ENCODE data around the gene HMCES. TPM values are rescaled to one million over a fixed set of nuclear protein-coding genes. Genes with fewer than 3 reads are reported as not detected.

HMCES gene
- total RNA-seq, 4 donors from 2014 or later, result 11.3 to 32.6 (median 23.9) TPM

GRCh38 chr3:129312671-129313414 lies 34.2 kb downstream of the HMCES start:
- Histone ChIP-seq H3K4me1 (peaks cover 8 to 25% (median 19%) of the 10 kb centered on the region in 4 donors), H3K27me3 (no peaks in the 10 kb centered on the region), H3K4me3 (no peak overlapping the region), H3K9me3 (no peaks in the 10 kb centered on the region), H3K36me3 (no peaks in the 10 kb centered on the region), H3K27ac (peak overlapping the region; percentile 88 to 94 (median 91))
- no peak for DNase-seq
- TF ChIP-seq POLR2AphosphoS5 (IDR thresholded peaks at IDR 0.05), result peak in 1 of 3 donors; percentile 11
- no peak for TF ChIP-seq EP300 (IDR thresholded peaks at IDR 0.05; ENCODE audit: low read depth)
- peak; percentile 12 for TF ChIP-seq POLR2A (IDR thresholded peaks at IDR 0.05)
- no peak for TF ChIP-seq CTCF (IDR thresholded peaks at IDR 0.05)
- intact Hi-C loops (cut with DNase I; ENCODE audit: low total_unique reads), result no loop called here
- in situ Hi-C loops (cut with MboI; ENCODE audit: low pct_ligation_motif_present in 1 of 4, low pct_unique_long_range_greater_than_20kb in 1 of 4, low sequenced_read_pairs in 3 of 4), result no loop called here

- Histone ChIP-seq H3K9me3 (no peaks in the 10 kb centered on the region), H3K27me3 (no peaks in the 10 kb centered on the region), H3K4me3 (no peak overlapping the region), H3K27ac (peak overlapping the region; percentile 88 to 94 (median 91)), H3K36me3 (no peaks in the 10 kb centered on the region), H3K4me1 (peaks cover 8 to 25% (median 19%) of the 10 kb centered on the region in 4 donors)
- DNase-seq, result no peak
- in situ Hi-C loops (cut with MboI; ENCODE audit: low pct_ligation_motif_present in 1 of 4, low pct_unique_long_range_greater_than_20kb in 1 of 4, low sequenced_read_pairs in 3 of 4), result no loop called here
- intact Hi-C loops (cut with DNase I; ENCODE audit: low total_unique reads), result no loop called here
- TF ChIP-seq CTCF (IDR thresholded peaks at IDR 0.05) (no peak), POLR2AphosphoS5 (IDR thresholded peaks at IDR 0.05) (peak in 1 of 3 donors; percentile 2)
These were observed 34.7 kb downstream of the HMCES start for GRCh38 chr3:129313415-129313664.

GRCh38 chr3:129313665-129314385 lies 35.2 kb downstream of the HMCES start:
- no peaks in the 10 kb centered on the region for H3K9me3 ChIP-seq
- H3K36me3 ChIP-seq, result no peaks in the 10 kb centered on the region
- H3K4me1 ChIP-seq, result peaks cover 8 to 25% (median 19%) of the 10 kb centered on the region in 4 donors
- peak overlapping the region; percentile 88 to 94 (median 91) for H3K27ac ChIP-seq
- DNase-seq, result peak; percentile 31
- H3K27me3 ChIP-seq, result no peaks in the 10 kb centered on the region
- in situ Hi-C loops (cut with MboI; ENCODE audit: low pct_ligation_motif_present in 1 of 4, low pct_unique_long_range_greater_than_20kb in 1 of 4, low sequenced_read_pairs in 3 of 4), result no loop called here
- TF ChIP-seq CTCF (IDR thresholded peaks at IDR 0.05) (no peak), EP300 (IDR thresholded peaks at IDR 0.05; ENCODE audit: low read depth) (no peak), POLR2AphosphoS5 (IDR thresholded peaks at IDR 0.05) (peak in 2 of 3 donors; percentile 12 to 18), POLR2A (IDR thresholded peaks at IDR 0.05) (peak; percentile 17)
- H3K4me3 ChIP-seq, result peak overlapping the region in 2 of 4 donors; percentile 91 to 97
- 8 to 49% methylated on average over 2 to 7 of the region's 7 CpGs for WGBS, 2 donors (ENCODE audit: low coverage in 1 of 2)
- intact Hi-C loops (cut with DNase I; ENCODE audit: low total_unique reads), result no loop called here

GRCh38 chr3:129314386-129315222 lies 35.9 kb downstream of the HMCES start:
- Histone ChIP-seq H3K4me3 (peak overlapping the region; percentile 45 to 97 (median 87)), H3K9me3 (no peaks in the 10 kb centered on the region), H3K4me1 (peaks cover 8 to 25% (median 19%) of the 10 kb centered on the region in 4 donors), H3K27ac (peak overlapping the region; percentile 88 to 94 (median 91)), H3K36me3 (no peaks in the 10 kb centered on the region), H3K27me3 (no peaks in the 10 kb centered on the region)
- 5% methylated on average over 46 of the region's 53 CpGs; no CpG with 5 or more reads in 1 of the 2 donors for WGBS, 2 donors (ENCODE audit: low coverage in 1 of 2)
- TF ChIP-seq EP300 (IDR thresholded peaks at IDR 0.05; ENCODE audit: low read depth) (no peak), POLR2A (IDR thresholded peaks at IDR 0.05) (peak; percentile 45), POLR2AphosphoS5 (IDR thresholded peaks at IDR 0.05) (peak in 2 of 3 donors; percentile 52 to 70), CTCF (IDR thresholded peaks at IDR 0.05) (peak in 3 of 5 experiments; percentile 5 to 16 (median 10))
- intact Hi-C loops (cut with DNase I; ENCODE audit: low total_unique reads), result loop anchor here (5.0 kb wide), 1 partner anchor 37 kb away; the partner anchor contains the start of gene HMCES
- peak; percentile 85 for DNase-seq
- in situ Hi-C loops (cut with MboI; ENCODE audit: low pct_ligation_motif_present in 1 of 4, low pct_unique_long_range_greater_than_20kb in 1 of 4, low sequenced_read_pairs in 3 of 4), result no loop called here
